H9 (cell line): ENCODE data around the gene CD84. TPM values are rescaled to one million over a fixed set of nuclear protein-coding genes. Genes with fewer than 3 reads are reported as not detected.

Experiments used
- DNase-seq: peaks from one replicate; pipeline ENCODE4 v3.0.0-alpha.2; 2017
- H2AFZ ChIP-seq: one replicate; pipeline ENCODE4 v1.6.1; 2013; ENCODE audit warnings: mild to moderate bottlenecking, low read length, control low read depth, moderate library complexity
- H2AK5ac ChIP-seq: 2 replicates; pipeline ENCODE4 v1.6.1; 2013; ENCODE audit warnings: low read length, control low read depth, mixed read lengths; ENCODE audit not compliant: insufficient read length
- H2BK120ac ChIP-seq: one replicate; pipeline ENCODE4 v1.6.1; 2013; ENCODE audit warnings: low read depth, mild to moderate bottlenecking, low read length, control low read depth, inconsistent platforms; ENCODE audit not compliant: poor library complexity, severe bottlenecking
- H2BK12ac ChIP-seq: 2 replicates; pipeline ENCODE4 v1.6.1; 2013; ENCODE audit warnings: low read length, control low read depth, mixed read lengths, low read depth; ENCODE audit not compliant: insufficient read length
- H2BK15ac ChIP-seq: 2 replicates; pipeline ENCODE4 v1.6.1; 2013; ENCODE audit warnings: low read depth, low read length, control low read depth
- H2BK20ac ChIP-seq: one replicate; pipeline ENCODE4 v1.6.1; 2013; ENCODE audit warnings: low read depth, mild to moderate bottlenecking, low read length, control low read depth, inconsistent platforms; ENCODE audit not compliant: poor library complexity, severe bottlenecking
- H2BK5ac ChIP-seq: 2 replicates; pipeline ENCODE4 v1.6.1; 2013; ENCODE audit warnings: low read length, control low read depth, mixed read lengths; ENCODE audit not compliant: insufficient read length
- H3K14ac ChIP-seq: 2 replicates; pipeline ENCODE4 v1.6.1; 2013; ENCODE audit warnings: low read length, control low read depth; ENCODE audit not compliant: insufficient read depth
- H3K18ac ChIP-seq: 2 replicates; pipeline ENCODE4 v1.6.1; 2013; ENCODE audit warnings: low read depth, mild to moderate bottlenecking, mixed read lengths, low read length, control low read depth; ENCODE audit not compliant: insufficient read length
- H3K23ac ChIP-seq: 2 replicates; pipeline ENCODE4 v1.6.1; 2013; ENCODE audit warnings: low read length, control low read depth, mixed read lengths, low read depth; ENCODE audit not compliant: insufficient read length
- H3K23me2 ChIP-seq: 2 replicates; pipeline ENCODE4 v1.6.1; 2013; ENCODE audit warnings: low read depth, mild to moderate bottlenecking, mixed read lengths, low read length, control low read depth; ENCODE audit not compliant: insufficient read length, poor library complexity, severe bottlenecking
- H3K27ac ChIP-seq: 2 replicates; pipeline ENCODE4 v1.5.1; 2013; ENCODE audit warnings: low read length, control low read depth, mixed read lengths, low read depth; ENCODE audit not compliant: insufficient read length
- H3K27me3 ChIP-seq: 2 replicates; pipeline ENCODE4 v1.6.1; 2013; ENCODE audit warnings: low read length, control low read depth, inconsistent platforms; ENCODE audit not compliant: insufficient read depth
- H3K4ac ChIP-seq: 2 replicates; pipeline ENCODE4 v1.6.1; 2013; ENCODE audit warnings: low read depth, mild to moderate bottlenecking, control low read depth, inconsistent platforms, low read length, moderate library complexity
- H3K4me1 ChIP-seq: 2 replicates; pipeline ENCODE4 v1.6.1; 2013; ENCODE audit warnings: low read length, control low read depth, inconsistent platforms; ENCODE audit not compliant: insufficient read depth
- H3K4me2 ChIP-seq: 2 replicates; pipeline ENCODE4 v1.6.1; 2013; ENCODE audit warnings: low read length, control low read depth, mixed read lengths; ENCODE audit not compliant: insufficient read length, insufficient read depth
- H3K56ac ChIP-seq: 2 replicates; pipeline ENCODE4 v1.6.1; 2013; ENCODE audit warnings: low read depth, mild to moderate bottlenecking, mixed read lengths, low read length, control low read depth; ENCODE audit not compliant: insufficient read length
- H3K79me1 ChIP-seq: 2 replicates; pipeline ENCODE4 v1.6.1; 2013; ENCODE audit warnings: low read depth, mild to moderate bottlenecking, moderate library complexity, low read length, control low read depth, inconsistent platforms; ENCODE audit not compliant: insufficient read depth, poor library complexity, severe bottlenecking
- H3K79me2 ChIP-seq: 2 replicates; pipeline ENCODE4 v1.6.1; 2013; ENCODE audit warnings: low read length, control low read depth, inconsistent platforms; ENCODE audit not compliant: insufficient read depth
- H3K9ac ChIP-seq: 2 replicates; pipeline ENCODE4 v1.6.1; 2013; ENCODE audit warnings: low read length, control low read depth, mixed read lengths; ENCODE audit not compliant: insufficient read length; ENCODE audit errors: extremely low read depth
- H3K9me3 ChIP-seq: one replicate; pipeline ENCODE4 v1.6.1; 2013; ENCODE audit warnings: low read depth, low read length, inconsistent platforms; ENCODE audit not compliant: control insufficient read depth
- H3T11ph ChIP-seq: one replicate; pipeline ENCODE4 v1.6.1; 2013; ENCODE audit warnings: mild to moderate bottlenecking, low read length, control low read depth, inconsistent platforms
- H4K20me1 ChIP-seq: one replicate; pipeline ENCODE4 v1.6.1; 2013; ENCODE audit not compliant: control insufficient read depth, insufficient read length, insufficient read depth
- H4K5ac ChIP-seq: 2 replicates; pipeline ENCODE4 v1.6.1; 2013; ENCODE audit warnings: low read depth, mild to moderate bottlenecking, mixed read lengths, low read length, control low read depth; ENCODE audit not compliant: insufficient read length
- H4K8ac ChIP-seq: replicated peaks from 2 replicates; pipeline ENCODE4 v1.6.1; 2013; ENCODE audit warnings: low read length, control low read depth, mixed read lengths, low read depth; ENCODE audit not compliant: insufficient read length
- H4K91ac ChIP-seq: 2 replicates; pipeline ENCODE4 v1.6.1; 2013; ENCODE audit warnings: low read depth, mild to moderate bottlenecking, moderate library complexity, mixed read lengths, low read length, control low read depth; ENCODE audit not compliant: insufficient read length
- H3K27ac Mint-ChIP-seq, 3 experiments: 2 replicates in 2 of 3; 3 replicates in 1 of 3; pipeline ENCODE4 v1.8.0; 2020 to 2021; ENCODE audit warnings: mixed read lengths in 3 of 3, mild to moderate bottlenecking in 1 of 3, moderate library complexity in 1 of 3
- H3K27me3 Mint-ChIP-seq: 2 replicates; pipeline ENCODE4 v1.8.0; 2021; ENCODE audit warnings: low read depth, mild to moderate bottlenecking, moderate library complexity, mixed read lengths
- H3K36me3 Mint-ChIP-seq, 3 experiments: 2 replicates in 2 of 3; 3 replicates in 1 of 3; pipeline ENCODE4 v1.8.0; 2020 to 2021; ENCODE audit warnings: low read depth in 3 of 3, mixed read lengths in 3 of 3; ENCODE audit not compliant: insufficient read depth in 1 of 3
- H3K4me1 Mint-ChIP-seq, 2 experiments: 2 replicates each; pipeline ENCODE4 v1.8.0; 2020; ENCODE audit warnings: mixed read lengths in 2 of 2
- H3K4me3 Mint-ChIP-seq, 2 experiments: 2 replicates in 1 of 2; 3 replicates in 1 of 2; pipeline ENCODE4 v1.8.0; 2020 to 2021; ENCODE audit warnings: mild to moderate bottlenecking in 2 of 2, mixed read lengths in 2 of 2, moderate library complexity in 1 of 2
- H3K9me3 Mint-ChIP-seq, 2 experiments: 2 replicates in 1 of 2; 3 replicates in 1 of 2; pipeline ENCODE4 v1.8.0; 2020; ENCODE audit warnings: mild to moderate bottlenecking in 2 of 2, mixed read lengths in 2 of 2, moderate library complexity in 1 of 2
- CTCF ChIP-seq: fragments of 200-600 bp; sonication (generic); conservative IDR thresholded peaks from 3 replicates; pipeline ENCODE4 v1.8.0; 2021; ENCODE audit warnings: antibody characterized with exemption, mild to moderate bottlenecking
- WGBS: extraction: QIAGEN DNeasy Blood & Tissue Kit; methylation state at CpG from one replicate; pipeline ENCODE4 v1.1.7; 2013; ENCODE audit warnings: missing lambda C conversion rate, low lambda C conversion rate, mixed read lengths; ENCODE audit not compliant: insufficient read length; ENCODE audit errors: extremely low coverage; 5-methylcytosine and 5-hydroxymethylcytosine counted together
- total RNA-seq: library from RNA; stranded (reverse); gene quantifications from 2 replicates; pipeline ENCODE4 v1.2.1, GENCODE V29; 2021

Gene CD84
- total RNA-seq, 1 experiment from 2014 or later: not detected

- H3K56ac ChIP-seq: no peak overlapping the region
- H2AK5ac ChIP-seq: no peak overlapping the region
- H4K20me1 ChIP-seq: no peaks in the 10 kb centered on the region
- H3K23me2 ChIP-seq: no peaks in the 10 kb centered on the region
- H3K4me3 Mint-ChIP-seq: no peak overlapping the region
- TF ChIP-seq CTCF: no peak
- WGBS: no CpG with 5 or more reads among the region's 2 CpGs
- H3K79me1 ChIP-seq: no peaks in the 10 kb centered on the region
- H2BK5ac ChIP-seq: no peak overlapping the region
- H3K9me3 ChIP-seq: no peaks in the 10 kb centered on the region
- no peaks in the 10 kb centered on the region for H3K9me3 Mint-ChIP-seq
- no peak overlapping the region for H2AFZ ChIP-seq
- H4K8ac ChIP-seq: no peak overlapping the region
- H2BK120ac ChIP-seq: no peak overlapping the region
- no peak overlapping the region for H3K27ac Mint-ChIP-seq
- no peak overlapping the region for H3K27ac ChIP-seq
- H3K4me1 Mint-ChIP-seq: 0 out of 4 replicates have a peak, but pooled peaks cover 2% of the 10 kb centered on the region in 2 experiments
- no peaks in the 10 kb centered on the region for H3K4me1 ChIP-seq
- H3K79me2 ChIP-seq: no peaks in the 10 kb centered on the region
- no peak overlapping the region for H3K18ac ChIP-seq
- H3K36me3 Mint-ChIP-seq: no peaks in the 10 kb centered on the region
- no peaks in the 10 kb centered on the region for H3K27me3 ChIP-seq
- no peaks in the 10 kb centered on the region for H3K27me3 Mint-ChIP-seq
- H3T11ph ChIP-seq: no peak overlapping the region
- H3K14ac ChIP-seq: no peak overlapping the region
- no peak overlapping the region for H3K23ac ChIP-seq
- H3K4me2 ChIP-seq: no peak overlapping the region
- H2BK20ac ChIP-seq: no peak overlapping the region
- H4K5ac ChIP-seq: no peak overlapping the region
- no peak overlapping the region for H3K4ac ChIP-seq
- H2BK12ac ChIP-seq: no peak overlapping the region
- H4K91ac ChIP-seq: no peak overlapping the region
- no peak for DNase-seq
- H2BK15ac ChIP-seq: no peak overlapping the region
- no peak overlapping the region for H3K9ac ChIP-seq
Observed at GRCh38 chr1:160577671-160578070, 1.6 kb downstream of the CD84 start.
